HL-60/S4 treated with phorbol 12-myristate 13-acetate at 8.2 ng/mL for 4 days and 3 days (cell line): ENCODE results near the gene PCMT1.

ENCODE experiments used
- in situ Hi-C: fragments of 300-500 bp; cut with MboI; formaldehyde crosslinking; loops from 2 replicates; pipeline ENCODE4 v1.15.0; 2022; ENCODE audit warnings: low sequenced_read_pairs

The PCMT1 gene

DNA sequence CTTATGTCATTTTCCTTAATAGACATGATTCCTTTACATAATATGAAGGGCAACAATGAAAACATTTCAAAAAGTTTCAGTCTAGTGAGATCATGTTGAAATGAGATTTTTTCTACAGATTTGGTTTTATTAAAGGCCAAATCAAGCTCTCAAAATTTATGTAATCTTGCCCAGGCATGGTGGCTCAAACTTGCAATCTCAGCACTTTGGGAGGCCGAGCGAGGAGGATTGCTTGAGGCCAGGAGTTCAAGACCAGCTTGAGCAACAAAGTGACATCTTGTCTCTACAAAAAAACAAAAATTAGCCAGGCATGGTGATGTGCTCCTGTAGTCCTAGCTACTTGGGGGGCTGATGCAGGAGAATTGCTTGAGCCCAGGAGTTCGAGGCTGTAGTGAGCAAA is 63.8 kb downstream of the PCMT1 start:
- in situ Hi-C loops = no loop called here

DNA sequence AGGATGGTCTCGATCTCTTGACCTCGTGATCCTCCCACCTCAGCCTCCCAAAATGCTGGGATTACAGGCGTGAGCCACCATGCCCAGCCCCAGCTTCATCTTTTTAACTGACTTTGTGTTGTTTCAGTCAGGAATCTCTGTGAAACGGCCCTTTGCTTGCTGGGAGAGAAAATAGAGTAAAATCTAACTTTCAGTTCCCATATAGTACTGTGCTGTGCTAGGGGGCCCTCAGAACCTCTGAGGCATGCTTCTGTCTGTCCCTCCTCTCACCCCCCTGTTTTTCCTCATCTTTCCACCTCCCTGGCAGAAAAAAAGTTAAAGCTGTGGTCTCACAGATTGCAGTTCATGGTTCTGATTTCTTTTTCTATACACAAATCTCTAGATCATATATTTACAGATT is 66.2 kb downstream of the PCMT1 start:
- in situ Hi-C loops = no loop called here

DNA sequence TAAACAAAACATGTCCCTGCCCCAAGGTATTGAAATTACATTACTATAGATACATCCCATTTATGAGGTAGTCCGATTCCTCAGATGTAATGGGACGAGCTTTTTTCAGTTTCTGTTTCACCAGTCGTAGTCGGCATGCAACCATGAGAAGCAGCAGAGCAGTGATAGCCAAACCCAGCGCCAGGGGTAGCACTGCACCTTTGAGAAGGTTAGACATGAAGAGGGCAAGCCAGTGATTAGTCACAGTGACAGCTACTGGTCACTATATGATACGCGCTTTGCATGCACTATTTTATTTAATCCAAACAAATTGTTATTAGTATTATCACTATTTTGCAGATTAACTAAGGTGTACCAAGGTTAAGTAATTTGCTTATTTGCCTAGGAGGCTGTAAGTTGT is 71.0 kb downstream of the PCMT1 start:
- in situ Hi-C loops = no loop called here

DNA sequence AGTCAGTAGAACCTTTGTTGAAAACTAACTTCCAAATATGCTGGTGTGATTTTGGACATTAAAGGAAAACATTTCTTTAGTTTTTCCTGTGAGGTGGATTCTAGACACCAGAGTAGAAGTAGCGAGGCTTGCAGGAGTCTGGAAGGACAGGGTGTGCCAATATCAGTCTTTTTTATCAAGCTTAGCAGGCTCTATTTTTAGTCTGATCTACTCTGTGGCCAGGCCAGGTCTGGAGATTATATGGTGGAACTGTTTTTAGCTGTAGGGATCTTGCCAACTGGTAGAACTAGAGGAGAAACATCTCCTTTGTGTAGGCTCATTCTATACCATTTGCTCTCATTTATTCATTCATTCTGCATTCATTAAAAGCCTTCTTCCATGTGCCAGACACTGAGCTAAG is 72.0 kb downstream of the PCMT1 start:
- in situ Hi-C loops = no loop called here

DNA sequence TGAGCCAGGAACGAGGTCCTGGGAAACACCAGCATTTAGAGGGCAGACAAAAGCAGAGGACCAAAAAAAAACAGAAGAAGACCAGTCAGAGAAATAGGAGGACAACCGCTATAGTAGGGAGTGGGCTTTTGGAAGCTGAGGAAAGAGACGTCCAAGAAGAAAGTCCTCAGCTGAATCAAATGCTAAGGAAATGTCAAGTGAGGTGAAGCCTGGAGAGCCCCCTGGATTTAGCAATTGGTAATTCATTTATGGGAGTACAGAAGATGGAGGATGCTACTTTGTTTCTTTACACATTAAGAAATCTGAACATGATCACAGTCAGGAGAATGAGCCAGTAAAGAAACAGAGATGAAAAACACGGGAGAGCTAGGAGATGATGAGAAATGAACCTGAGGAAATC is 73.5 kb downstream of the PCMT1 start:
- in situ Hi-C loops = no loop called here

DNA sequence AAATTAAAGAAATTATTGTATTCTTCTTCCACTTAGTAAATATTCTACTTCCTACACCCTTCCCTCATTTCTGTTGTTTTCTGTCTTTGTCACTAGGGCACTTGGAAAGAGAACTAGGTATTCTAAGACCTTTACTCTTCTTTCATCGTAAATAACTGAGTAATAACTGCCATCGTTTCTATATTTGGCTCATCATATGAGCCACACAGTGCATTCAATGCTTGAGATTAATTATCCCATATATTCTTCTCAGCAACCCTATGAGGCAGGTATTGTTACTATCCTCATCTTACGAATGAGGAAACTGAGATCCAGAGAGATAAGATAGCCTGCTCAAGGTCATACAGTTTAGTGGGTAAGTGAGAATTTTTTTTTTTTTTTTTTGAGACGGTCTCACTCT is 75.8 kb downstream of the PCMT1 start:
- in situ Hi-C loops = loop anchor here (25.0 kb wide), 1 partner anchor 187 kb away; no protein-coding TSS in a partner anchor

- in situ Hi-C loops = loop anchor here (25.0 kb wide), 1 partner anchor 181 kb away; no protein-coding TSS in a partner anchor
Measured at GRCh38 chr6:149830731-149831307, 81.3 kb downstream of the PCMT1 start.

GRCh38 chr6:149831308-149831820 is 81.8 kb downstream of the PCMT1 start:
- in situ Hi-C loops = loop anchor here (25.0 kb wide), 1 partner anchor 181 kb away; no protein-coding TSS in a partner anchor

- in situ Hi-C loops = loop anchor here (25.0 kb wide), 1 partner anchor 179 kb away; no protein-coding TSS in a partner anchor
Measured at GRCh38 chr6:149833651-149834050, 84.1 kb downstream of the PCMT1 start.

DNA sequence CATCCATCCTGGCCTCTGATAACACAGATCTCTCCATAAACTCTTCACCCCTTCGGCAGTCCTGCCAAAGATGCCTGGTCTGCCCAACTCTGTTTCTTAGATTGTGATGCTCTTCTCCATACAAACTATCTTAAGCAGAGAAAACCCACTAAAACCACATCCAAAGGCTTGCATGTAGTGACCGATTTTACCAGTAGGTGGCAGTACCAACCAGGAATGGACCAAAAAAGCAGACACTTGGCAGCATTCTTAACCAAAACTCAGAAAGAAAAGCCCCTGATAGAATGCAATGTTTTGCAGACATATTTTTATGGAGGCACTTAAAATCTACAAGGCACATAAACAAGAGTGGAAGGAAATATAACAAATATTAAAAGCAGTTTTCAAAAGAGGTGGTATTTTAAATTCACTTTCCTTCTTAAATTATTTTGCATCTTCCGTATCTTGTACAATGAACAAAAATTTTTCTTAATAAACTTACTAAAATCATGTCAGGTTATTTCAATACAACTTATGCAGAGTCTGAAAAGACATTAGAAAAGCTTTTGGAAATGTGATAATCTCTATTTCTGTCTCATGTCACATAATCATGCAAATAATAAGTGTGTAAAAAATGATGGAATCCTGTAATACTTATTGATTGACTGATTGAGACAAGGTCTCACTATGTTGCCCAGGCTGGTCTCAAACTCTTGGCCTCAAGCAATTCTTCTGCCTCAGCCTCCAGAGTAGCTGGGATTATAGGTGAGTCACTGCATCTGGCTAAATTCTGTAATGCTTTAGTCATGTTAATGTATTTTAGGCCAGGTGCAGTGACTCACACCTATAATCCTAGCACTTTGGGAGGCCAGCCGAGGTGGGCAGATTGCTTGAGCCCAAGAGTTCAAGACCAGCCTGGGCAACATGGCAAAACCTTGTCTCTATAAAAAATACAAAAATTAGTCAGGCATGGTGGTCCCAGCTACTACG is 85.3 kb downstream of the PCMT1 start:
- in situ Hi-C loops = loop anchor here (25.0 kb wide), 1 partner anchor 178 kb away; no protein-coding TSS in a partner anchor

DNA sequence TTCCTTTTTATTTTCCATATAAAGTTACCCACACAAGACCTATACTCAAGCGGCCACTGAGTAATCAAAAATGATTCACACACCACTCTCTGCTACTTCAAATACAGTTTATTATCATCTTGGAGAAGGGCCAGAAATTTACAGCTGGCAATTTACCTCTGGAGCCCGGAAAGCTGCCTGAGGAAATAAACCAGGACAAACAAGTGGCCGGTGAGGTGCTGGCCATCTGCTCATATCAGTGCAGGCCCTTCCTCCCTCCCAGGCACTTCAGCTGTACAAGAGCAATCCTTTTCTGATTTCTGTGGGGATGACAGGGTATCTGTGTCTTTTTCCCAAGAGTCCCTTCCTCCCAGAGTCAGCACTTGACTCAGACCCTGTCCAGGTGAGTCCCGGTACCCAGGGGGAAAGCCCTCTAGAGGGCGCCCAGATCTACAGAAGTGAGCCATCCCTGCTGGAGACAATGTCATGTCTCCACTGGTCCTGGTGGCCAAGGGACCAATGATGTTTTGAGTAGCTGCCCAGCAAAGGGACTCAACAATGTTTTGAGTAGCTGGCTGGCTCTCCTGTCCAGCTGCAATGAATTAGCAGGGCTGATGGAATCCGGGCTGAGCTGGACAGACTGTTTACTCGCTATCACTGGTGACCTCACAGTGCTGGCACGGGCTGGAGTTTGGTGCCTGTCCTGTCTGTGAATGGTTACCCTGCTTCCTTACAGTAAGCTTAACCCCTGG is 91.0 kb downstream of the PCMT1 start:
- in situ Hi-C loops = loop anchor here (25.0 kb wide), 1 partner anchor 172 kb away; no protein-coding TSS in a partner anchor

DNA sequence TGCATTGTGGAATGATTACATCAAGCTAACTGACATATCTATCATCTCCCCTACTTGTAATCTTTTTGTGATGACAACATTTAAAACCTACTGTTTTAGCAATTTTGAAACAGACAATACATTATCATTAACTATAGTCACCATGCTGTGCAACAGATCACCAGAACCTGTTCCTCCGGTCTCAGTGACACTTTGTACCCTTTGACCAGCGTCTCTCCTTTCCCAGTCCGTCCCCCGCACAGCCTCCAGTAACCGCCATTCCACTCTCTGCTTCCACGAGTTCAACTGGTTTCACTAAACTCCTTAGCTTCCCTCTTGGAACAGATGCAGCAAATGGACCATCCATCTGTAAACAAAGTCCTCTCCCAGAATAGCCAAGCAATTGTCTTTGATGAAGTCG is 92.8 kb downstream of the PCMT1 start:
- in situ Hi-C loops = loop anchor here (25.0 kb wide), 1 partner anchor 170 kb away; no protein-coding TSS in a partner anchor

GRCh38 chr6:149843051-149843633 is 93.6 kb downstream of the PCMT1 start:
- in situ Hi-C loops = loop anchor here (25.0 kb wide), 1 partner anchor 169 kb away; no protein-coding TSS in a partner anchor

- in situ Hi-C loops = loop anchor here (25.0 kb wide), 1 partner anchor 168 kb away; no protein-coding TSS in a partner anchor
Measured at GRCh38 chr6:149844036-149844435, 94.5 kb downstream of the PCMT1 start.

GRCh38 chr6:149844480-149844879 is 94.9 kb downstream of the PCMT1 start:
- in situ Hi-C loops = loop anchor here (25.0 kb wide), 1 partner anchor 168 kb away; no protein-coding TSS in a partner anchor

- in situ Hi-C loops = loop anchor here (25.0 kb wide), 1 partner anchor 167 kb away; no protein-coding TSS in a partner anchor
Measured at GRCh38 chr6:149845549-149845948, 96.0 kb downstream of the PCMT1 start.

- in situ Hi-C loops = loop anchor here (25.0 kb wide), 1 partner anchor 166 kb away; no protein-coding TSS in a partner anchor
Measured at GRCh38 chr6:149846321-149846720, 96.8 kb downstream of the PCMT1 start.

- in situ Hi-C loops = loop anchor here (25.0 kb wide), 1 partner anchor 164 kb away; no protein-coding TSS in a partner anchor
Measured at GRCh38 chr6:149847939-149848267, 98.4 kb downstream of the PCMT1 start.

- in situ Hi-C loops = loop anchor here (25.0 kb wide), 1 partner anchor 164 kb away; no protein-coding TSS in a partner anchor
Measured at GRCh38 chr6:149848343-149848742, 98.8 kb downstream of the PCMT1 start.
